ENCODE measurements around the gene THSD4. TPM values are rescaled to one million over a fixed set of nuclear protein-coding genes. Genes with fewer than 3 reads are reported as not detected.

The THSD4 gene
- total RNA-seq, 6 donors from 2014 or later, result 16.8 to 39.7 (median 21.7) TPM

GRCh38 chr15:71709808-71710418, 594.6 kb downstream of the THSD4 start:
- Histone ChIP-seq H3K4me3 (no peak overlapping the region), H3K36me3 (no peaks in the 10 kb centered on the region), H3K27ac (no peak overlapping the region), H3K9me3 (no peaks in the 10 kb centered on the region), H3K4me1 (peaks cover 0 to 15% (median 11%) of the 10 kb centered on the region in 4 donors), H3K27me3 (no peaks in the 10 kb centered on the region)
- DNase-seq (no peak), ATAC-seq (ENCODE audit: low FRiP score in 2 of 2) (peak in 1 of 2 donors; percentile 51)
- no peak for TF ChIP-seq POLR2A (IDR thresholded peaks at IDR 0.05)
- TF ChIP-seq EP300 (IDR thresholded peaks at IDR 0.05), result no peak
- no peak for TF ChIP-seq CTCF (IDR thresholded peaks at IDR 0.05)
- no peak for TF ChIP-seq POLR2AphosphoS5 (IDR thresholded peaks at IDR 0.05)
- 86 to 92% methylated on average over 3 of the region's 3 CpGs for WGBS, 2 donors

DNA sequence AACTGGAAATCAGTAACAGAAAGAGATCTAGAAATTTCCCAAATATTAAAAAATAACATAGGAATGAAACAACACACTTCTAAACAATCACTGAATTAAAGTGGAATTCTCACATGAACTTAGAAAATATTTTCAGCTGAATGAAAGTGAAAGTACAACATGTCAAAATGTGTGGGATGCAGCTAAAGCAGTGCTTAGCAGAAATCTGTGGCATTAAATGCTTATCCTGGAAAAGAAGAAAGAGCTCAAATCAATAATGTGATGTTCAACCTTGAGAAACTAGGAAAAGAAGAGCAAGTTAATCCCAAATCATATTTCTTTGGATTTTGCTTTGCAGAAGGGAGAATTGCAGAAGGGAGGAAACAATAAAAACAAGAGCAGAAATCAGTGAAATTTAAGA, 596.9 kb downstream of the THSD4 start:
- TF ChIP-seq CTCF (IDR thresholded peaks at IDR 0.05), result no peak
- TF ChIP-seq POLR2A (IDR thresholded peaks at IDR 0.05), result no peak
- TF ChIP-seq EP300 (IDR thresholded peaks at IDR 0.05), result no peak
- TF ChIP-seq POLR2AphosphoS5 (IDR thresholded peaks at IDR 0.05), result no peak
- H3K4me3 ChIP-seq, result no peak overlapping the region
- ATAC-seq (ENCODE audit: low FRiP score in 2 of 2), result no peak
- no peak for DNase-seq
- H3K27me3 ChIP-seq, result no peaks in the 10 kb centered on the region
- no peaks in the 10 kb centered on the region for H3K9me3 ChIP-seq
- no peaks in the 10 kb centered on the region for H3K36me3 ChIP-seq
- peaks cover 0 to 10% (median 9%) of the 10 kb centered on the region in 4 donors for H3K4me1 ChIP-seq
- no peak overlapping the region for H3K27ac ChIP-seq

DNA sequence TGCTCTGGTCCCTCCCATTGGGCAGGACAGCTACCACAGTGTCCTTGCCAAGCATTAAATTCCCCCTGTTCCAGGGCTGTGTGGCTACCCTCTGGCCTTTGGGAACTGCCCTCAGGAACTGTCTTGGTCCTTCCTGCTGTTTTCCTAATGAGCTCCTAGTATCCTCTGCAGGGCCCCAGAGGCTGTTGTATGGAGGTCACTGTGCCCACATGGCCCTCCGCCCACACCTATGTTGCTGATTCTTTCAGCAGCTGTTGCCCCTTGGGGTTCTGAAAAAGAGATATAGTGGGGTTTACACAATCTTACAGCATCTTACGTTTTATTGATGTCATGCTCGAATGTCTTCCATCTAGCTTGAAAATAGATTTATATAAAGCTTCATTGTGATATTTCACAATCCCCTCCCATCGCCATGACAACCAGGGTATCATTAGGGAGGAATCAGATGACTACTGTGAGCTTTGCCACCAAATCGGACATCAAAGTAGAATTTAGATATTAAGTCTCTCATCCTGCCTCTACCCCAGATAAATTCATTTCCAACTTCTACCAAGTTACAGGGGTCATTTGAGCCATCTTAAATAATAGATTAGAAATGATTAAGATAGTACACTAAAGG, 598.0 kb downstream of the THSD4 start:
- DNase-seq (no peak), ATAC-seq (ENCODE audit: low FRiP score in 2 of 2) (peak; percentile 9 to 30)
- TF ChIP-seq POLR2A (IDR thresholded peaks at IDR 0.05), result no peak
- no peak for TF ChIP-seq EP300 (IDR thresholded peaks at IDR 0.05)
- no peak for TF ChIP-seq CTCF (IDR thresholded peaks at IDR 0.05)
- no peak for TF ChIP-seq POLR2AphosphoS5 (IDR thresholded peaks at IDR 0.05)
- Histone ChIP-seq H3K4me1 (peaks cover 0 to under 1% (median under 1%) of the 10 kb centered on the region in 4 donors), H3K4me3 (no peak overlapping the region), H3K27me3 (no peaks in the 10 kb centered on the region), H3K27ac (no peak overlapping the region), H3K36me3 (no peaks in the 10 kb centered on the region), H3K9me3 (no peaks in the 10 kb centered on the region)
- WGBS, 2 donors, result 82 to 87% methylated on average over 5 of the region's 5 CpGs

DNA sequence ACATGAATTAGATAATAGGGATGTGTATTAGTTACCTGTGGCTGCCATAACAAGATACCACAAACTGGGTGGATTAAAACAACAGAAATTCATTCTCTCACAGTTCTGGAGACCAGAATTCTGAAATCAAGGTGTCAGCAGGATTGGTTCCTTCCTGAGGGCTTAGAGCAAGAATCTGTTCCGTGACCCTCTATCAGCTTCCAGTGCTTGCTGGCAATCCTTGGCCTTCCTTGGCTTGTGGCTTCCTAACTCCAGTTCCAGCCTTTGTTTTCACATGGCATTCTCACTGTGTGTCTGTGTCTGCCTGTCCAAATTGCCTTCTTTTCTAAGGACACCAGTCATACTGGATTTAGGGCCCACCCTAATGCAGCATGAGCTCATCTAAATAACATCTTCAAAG, 600.6 kb downstream of the THSD4 start:
- ATAC-seq (ENCODE audit: low FRiP score in 2 of 2) (no peak), DNase-seq (no peak)
- WGBS, 2 donors, result 63 to 94% methylated on average over 1 of the region's 1 CpG
- no peak overlapping the region for H3K4me3 ChIP-seq
- TF ChIP-seq EP300 (IDR thresholded peaks at IDR 0.05), result no peak
- TF ChIP-seq CTCF (IDR thresholded peaks at IDR 0.05), result no peak
- no peak for TF ChIP-seq POLR2AphosphoS5 (IDR thresholded peaks at IDR 0.05)
- TF ChIP-seq POLR2A (IDR thresholded peaks at IDR 0.05), result no peak
- no peaks in the 10 kb centered on the region for H3K4me1 ChIP-seq
- no peaks in the 10 kb centered on the region for H3K36me3 ChIP-seq
- no peaks in the 10 kb centered on the region for H3K9me3 ChIP-seq
- no peak overlapping the region for H3K27ac ChIP-seq
- no peaks in the 10 kb centered on the region for H3K27me3 ChIP-seq

GRCh38 chr15:71716990-71717389, 601.7 kb downstream of the THSD4 start:
- no peak for ATAC-seq (ENCODE audit: low FRiP score in 2 of 2)
- DNase-seq, result no peak
- Histone ChIP-seq H3K4me3 (no peak overlapping the region), H3K9me3 (no peaks in the 10 kb centered on the region), H3K4me1 (no peaks in the 10 kb centered on the region), H3K36me3 (no peaks in the 10 kb centered on the region), H3K27ac (no peak overlapping the region), H3K27me3 (no peaks in the 10 kb centered on the region)
- TF ChIP-seq EP300 (IDR thresholded peaks at IDR 0.05), result no peak
- TF ChIP-seq POLR2AphosphoS5 (IDR thresholded peaks at IDR 0.05), result no peak
- no peak for TF ChIP-seq CTCF (IDR thresholded peaks at IDR 0.05)
- TF ChIP-seq POLR2A (IDR thresholded peaks at IDR 0.05), result no peak

All from upper lobe of left lung (tissue), 6 donors.